Subcutaneous adipose tissue (tissue), 4 donors: Measurements from ENCODE around the gene SLC22A4. TPM values are rescaled to one million over a fixed set of nuclear protein-coding genes. Genes with fewer than 3 reads are reported as not detected.

Experiments
- CTCF ChIP-seq: fragments of 450-650 bp; IDR thresholded peaks from one replicate; pipeline ENCODE4 v1.5.1; 2016; ENCODE audit warnings: low read depth, mild to moderate bottlenecking, control low read depth, antibody characterized with exemption, moderate library complexity
- total RNA-seq, 4 donors: library from RNA; depleted of rRNA; stranded (reverse); fragments of >200 nt; gene quantifications; one replicate each; pipeline ENCODE4 v1.1.0, GENCODE V29; 2016

The SLC22A4 gene
- total RNA-seq, 4 donors from 2014 or later = 0.33 to 1.2 (median 0.66) TPM; not detected in 1

GRCh38 chr5:132265336-132266030, 28.7 kb upstream of the SLC22A4 start:
- TF ChIP-seq CTCF = no peak

GRCh38 chr5:132266031-132266835, 28.0 kb upstream of the SLC22A4 start:
- TF ChIP-seq CTCF = no peak

GRCh38 chr5:132266836-132267160, 27.4 kb upstream of the SLC22A4 start:
- TF ChIP-seq CTCF = no peak

- no peak for TF ChIP-seq CTCF
These were observed 26.9 kb upstream of the SLC22A4 start for GRCh38 chr5:132267166-132267739.

- no peak for TF ChIP-seq CTCF
These were observed 26.0 kb upstream of the SLC22A4 start for GRCh38 chr5:132267931-132268768.

- TF ChIP-seq CTCF = no peak
These were observed 25.2 kb upstream of the SLC22A4 start for GRCh38 chr5:132268769-132269551.
